Measurements from ENCODE around the gene PPM1M.

The PPM1M gene

DNA sequence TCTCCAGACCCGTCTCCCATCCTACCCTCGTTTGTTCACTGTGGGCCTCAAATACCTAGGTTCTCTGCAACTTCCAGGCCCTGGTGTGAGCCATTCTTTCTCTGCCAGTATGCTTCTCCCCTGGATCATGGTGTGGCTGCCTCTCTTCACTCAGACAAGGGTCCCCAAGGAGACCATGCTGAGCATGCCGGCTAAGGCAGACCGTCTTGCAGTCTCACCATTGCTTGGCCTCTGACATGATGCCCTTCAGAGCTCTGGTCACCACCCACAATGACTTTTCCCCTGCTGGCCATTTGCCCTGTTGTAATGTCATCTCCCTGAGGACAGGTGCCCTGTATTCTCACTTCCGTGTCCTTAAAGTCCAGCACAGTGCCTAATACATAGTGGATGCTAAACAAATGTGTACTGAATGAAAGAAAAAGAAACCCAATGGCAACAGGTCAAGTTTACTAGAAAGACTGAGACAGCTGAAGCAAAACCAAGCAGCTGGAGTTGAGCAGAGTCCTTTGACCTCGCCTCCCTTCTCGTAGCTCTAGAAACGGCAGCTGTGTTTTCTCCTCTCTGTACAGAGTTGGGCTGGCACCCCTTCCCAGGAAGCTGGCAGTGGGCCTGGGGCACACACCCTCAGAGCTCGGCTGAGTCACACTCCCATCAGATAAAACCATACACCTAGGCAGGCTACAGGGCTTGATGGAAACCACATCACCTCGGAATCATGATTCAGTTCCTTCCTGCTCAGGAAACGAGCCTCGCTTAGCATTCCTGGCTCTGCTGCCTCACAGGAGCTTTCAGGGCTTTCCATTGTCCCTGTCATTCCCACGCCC lies 28.8 kb upstream of the PPM1M start:
- DNase-seq, result peak; percentile 57

DNA sequence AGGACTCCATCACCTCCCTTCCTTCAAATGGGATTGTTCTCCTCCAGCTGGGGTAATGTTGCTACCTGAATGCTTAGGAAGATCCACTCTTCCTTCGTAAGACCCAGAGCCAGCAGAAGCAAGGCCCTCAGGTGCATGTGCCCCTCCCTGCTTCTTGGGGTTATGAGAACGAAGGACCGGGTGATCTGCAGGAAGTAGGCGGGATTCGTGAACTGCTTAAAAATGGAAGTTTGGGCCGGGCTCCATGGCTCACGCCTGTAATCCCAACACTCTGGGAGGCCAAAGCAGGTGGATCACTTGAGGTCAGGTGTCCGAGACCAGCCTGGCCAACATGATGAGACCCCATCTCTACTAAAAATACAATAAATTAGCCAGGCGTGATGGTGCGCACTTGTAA lies 28.2 kb upstream of the PPM1M start:
- peak; percentile 28 for DNase-seq

DNA sequence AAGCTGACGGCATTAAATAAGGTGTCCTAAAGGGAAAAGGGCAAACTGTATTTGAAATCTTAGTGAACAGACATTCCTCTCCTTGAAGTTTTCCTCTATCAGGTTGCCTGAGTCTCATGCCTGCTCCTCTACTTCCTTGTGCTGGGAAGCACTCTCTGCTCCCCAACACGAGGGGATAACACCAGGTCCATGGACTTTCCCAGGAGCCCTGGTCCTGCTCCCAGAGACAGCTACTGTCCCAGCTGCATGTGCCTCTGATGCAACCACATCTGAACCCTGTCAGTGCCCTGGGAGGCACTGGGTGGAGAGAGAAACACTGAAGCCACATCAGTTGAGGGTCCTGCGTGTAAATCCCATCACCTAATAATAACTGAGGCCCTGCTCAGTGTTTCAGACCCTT lies 27.5 kb upstream of the PPM1M start:
- DNase-seq, result no peak

DNA sequence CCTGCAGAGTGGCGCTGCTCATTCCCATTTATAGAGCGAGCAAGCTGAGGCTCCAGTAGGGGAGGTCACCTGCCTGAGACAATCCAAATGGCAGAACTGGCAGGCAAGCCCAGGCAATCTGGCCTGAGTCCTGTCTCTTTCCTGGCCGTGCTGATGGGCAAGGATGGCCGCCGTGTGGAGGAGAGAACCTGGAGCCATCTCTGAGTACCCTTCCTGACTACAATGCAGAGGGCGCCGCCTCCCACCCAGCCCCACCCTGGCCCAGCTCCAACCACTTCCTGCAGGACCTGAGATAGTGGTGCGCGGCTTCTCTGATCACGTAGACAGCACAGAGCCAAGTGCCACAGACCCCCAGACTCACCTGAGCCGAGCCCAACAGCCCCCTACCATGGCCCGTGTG lies 27.1 kb upstream of the PPM1M start:
- DNase-seq, result peak; percentile 42

DNA sequence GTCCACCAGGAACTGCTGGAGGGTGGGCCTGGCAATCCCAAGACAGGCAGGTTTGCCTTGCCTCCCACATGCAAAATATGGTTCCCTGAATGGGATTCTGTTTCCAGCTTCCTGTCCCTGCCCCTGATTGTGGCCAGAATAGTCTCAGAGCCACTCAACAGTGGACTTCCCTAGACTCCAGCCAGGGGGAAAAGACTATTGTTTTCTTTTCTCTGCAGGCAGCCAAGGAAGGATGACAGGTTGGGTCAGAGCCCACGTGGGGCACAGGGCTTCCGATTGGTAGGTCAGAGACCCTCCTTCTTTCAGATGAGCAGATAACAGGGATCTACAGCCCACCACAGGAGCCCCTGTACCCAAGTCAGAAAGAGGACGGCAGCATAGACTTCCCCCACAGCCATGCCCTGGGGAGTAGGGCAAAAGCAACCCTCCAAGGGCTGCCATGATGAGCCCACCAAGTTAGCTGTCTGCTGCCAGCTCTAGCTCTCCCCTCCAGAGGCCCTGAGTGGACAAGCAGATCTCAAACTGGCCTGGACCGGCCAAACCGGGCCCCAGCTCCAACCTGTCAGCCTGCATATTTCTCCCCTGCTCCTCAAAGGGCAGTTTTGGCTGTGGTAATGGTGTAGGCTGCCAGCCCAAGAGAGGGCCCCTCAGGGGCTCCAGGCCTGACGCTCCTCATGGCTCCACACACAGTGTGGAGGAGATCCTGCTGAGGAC lies 26.5 kb upstream of the PPM1M start:
- DNase-seq, result no peak

DNA sequence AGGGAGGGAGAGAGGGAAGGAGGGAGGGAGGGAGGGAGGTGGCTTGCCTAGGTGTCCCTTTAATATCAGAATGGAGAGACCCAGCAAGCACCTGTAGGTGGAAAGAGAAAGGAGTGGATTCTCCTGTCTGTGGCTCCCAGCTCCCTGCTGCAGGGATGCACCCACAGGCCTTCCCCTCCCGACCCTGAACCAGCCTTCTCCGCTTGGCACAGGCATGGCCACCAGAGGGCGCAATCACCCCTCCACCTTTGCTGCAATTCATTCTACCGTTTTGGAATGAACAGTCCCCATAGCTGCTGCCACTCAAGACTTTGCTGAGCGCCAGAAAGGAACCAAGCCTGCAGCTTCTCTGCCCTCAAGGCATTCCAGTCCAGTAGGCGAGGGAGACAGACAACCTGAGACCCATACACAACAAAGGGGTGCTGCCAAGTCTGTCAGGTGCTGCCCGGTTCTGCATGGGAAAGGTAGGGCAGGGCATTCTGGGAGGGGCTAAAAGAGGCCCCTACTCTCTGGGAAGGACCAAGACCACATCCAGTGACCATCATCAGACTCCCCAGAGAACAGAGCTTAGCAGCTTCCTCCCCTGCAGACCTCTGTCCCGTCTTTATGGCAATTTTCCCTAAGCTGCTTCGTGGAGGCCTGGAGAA lies 25.1 kb upstream of the PPM1M start:
- DNase-seq, result peak; percentile 94

DNA sequence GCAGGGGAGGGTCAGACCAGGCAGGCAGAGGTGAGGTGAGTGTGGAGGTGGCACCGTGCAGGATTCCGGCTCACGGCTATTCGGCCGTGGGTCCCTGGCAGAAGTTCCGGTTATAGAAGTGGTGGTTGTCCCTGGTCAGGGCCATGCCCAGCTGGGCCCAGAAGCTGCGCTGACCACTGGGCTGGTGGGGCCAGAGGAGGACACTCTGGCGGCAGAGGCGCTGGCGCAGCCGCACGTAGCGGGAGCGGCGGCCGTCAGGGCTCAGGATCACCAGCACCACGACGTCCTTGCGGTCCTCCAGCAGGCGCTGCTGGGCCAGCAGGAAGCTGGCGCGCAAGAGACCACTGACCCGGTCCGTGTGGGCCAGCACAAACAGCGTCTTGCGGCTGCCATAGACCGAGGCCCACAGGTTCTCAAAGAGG lies 24.4 kb upstream of the PPM1M start:
- no peak for DNase-seq

DNA sequence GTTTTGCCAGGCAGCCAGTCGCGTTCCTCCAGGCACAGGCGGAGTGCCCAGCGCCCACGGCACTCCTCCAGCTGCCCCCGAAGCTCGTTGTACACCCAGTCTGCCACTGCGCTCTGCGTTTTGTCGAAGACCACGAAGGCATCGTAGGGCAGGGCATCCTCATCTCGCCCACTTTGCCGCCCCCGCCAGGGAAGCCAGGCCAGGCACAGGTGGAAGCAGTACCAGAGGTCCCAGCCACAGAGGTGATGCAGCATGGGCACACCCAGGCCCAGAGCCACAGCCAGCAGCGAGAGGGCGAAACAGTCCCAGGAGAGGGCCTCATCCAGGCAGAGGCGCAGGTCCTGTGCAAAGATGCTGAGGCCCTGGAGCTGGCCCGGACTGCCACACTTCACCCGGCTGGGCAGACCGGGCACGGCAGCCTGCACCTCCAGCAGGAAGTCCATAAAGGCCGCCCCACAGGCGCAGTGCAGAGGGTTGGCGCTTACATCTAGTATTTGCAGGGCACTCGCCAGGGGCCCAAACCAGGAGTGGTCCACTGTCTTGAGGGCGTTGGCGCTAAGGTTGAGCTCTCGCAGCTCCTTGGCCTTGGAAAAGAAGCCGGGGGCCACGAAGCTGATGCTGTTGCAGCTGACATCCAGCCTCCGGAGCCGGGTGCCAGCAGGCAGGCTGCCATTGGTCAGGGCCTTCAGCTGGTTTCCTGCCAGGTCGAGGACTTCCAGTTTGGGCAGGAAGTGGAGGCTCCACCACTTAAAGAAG lies 23.8 kb upstream of the PPM1M start:
- peak; percentile 57 for DNase-seq

DNA sequence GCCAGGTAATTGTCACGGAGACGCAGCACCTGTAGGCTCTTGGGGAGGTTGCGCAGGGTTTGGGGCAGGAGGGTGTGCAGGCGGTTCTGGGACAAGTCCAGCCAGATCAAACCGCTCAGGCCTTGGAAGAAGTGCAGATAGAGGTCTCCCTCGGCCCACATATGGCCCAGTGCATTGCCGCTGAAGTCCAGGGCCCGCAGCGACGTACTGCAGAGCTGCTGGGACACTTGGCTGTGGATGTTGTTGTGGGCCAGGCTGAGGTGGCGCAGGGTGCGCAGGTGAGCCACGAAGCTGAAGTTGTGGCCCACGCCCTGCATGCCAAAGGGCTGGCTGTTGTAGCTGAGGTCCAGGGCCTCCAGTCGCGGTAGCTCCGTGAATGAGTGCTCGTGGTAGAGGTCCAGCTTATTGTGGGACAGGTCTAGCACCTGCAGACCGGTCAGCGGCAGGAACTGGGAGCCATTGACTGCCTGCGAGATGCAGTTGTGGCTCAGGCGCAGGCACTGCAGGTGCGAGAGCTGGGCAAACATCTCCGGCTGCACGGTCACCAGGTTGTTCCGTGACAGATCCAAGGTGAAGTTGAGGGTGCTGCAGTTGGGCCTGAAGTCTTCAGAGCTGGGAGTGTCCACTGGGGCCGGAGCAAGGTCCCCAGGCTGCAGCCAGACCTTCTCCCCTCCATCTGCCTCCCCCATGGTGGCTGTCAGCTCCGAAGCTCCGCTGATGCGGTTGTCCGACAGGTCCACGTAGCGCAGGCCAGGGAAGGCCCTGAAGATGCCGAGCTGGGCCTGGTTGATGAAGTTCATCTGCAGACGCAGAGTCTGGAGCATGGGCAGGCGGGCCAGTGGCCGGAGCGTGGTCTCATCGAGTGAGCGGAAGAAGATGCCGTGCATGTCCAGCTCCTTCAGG lies 23.0 kb upstream of the PPM1M start:
- DNase-seq, result no peak

DNA sequence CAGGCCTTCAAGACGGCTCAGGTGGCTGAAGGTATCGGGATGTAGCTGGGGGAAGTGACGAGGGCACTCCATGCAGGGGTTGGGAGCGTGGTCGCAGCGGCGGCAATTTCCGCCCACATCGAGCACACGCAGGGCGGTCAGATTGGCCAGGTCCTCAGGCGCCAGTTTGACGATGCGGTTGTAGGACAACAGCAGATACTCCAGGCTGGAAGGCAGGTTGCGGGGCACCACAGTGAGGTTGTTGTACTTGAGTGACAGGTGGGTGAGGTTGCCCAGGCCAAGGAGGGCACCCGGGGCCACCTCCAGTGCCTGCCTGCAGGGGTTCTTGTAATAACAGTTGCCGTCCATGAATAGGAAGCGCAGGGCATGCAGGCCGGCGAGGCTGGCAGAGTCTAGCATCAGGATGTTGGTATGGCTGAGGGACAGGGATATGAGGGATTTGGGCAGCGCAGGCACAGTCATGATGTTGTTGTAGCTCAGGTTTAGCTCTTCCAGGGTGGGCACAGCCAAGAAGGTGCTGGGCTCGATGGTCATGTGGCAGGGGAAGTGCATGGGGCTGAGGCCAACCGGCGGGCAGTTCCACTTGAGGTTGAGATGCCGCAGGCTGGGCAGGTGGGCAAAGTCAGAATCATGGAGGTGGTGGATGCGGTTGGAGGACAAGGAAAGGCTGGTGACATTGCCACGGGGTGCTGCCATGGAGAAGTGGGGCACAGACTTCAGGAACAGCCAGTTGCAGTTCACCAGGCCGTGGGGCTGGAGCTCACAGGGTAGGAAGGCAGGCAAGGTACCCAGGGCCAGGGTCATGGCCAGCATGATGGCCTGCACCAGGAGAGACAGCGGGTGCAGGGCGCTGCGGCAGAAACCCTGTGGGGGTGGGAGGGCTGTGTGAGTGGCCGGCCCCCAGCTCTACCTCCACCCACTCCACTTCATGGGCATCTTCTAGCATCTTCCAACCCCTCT lies 21.8 kb upstream of the PPM1M start:
- DNase-seq, result no peak

DNA sequence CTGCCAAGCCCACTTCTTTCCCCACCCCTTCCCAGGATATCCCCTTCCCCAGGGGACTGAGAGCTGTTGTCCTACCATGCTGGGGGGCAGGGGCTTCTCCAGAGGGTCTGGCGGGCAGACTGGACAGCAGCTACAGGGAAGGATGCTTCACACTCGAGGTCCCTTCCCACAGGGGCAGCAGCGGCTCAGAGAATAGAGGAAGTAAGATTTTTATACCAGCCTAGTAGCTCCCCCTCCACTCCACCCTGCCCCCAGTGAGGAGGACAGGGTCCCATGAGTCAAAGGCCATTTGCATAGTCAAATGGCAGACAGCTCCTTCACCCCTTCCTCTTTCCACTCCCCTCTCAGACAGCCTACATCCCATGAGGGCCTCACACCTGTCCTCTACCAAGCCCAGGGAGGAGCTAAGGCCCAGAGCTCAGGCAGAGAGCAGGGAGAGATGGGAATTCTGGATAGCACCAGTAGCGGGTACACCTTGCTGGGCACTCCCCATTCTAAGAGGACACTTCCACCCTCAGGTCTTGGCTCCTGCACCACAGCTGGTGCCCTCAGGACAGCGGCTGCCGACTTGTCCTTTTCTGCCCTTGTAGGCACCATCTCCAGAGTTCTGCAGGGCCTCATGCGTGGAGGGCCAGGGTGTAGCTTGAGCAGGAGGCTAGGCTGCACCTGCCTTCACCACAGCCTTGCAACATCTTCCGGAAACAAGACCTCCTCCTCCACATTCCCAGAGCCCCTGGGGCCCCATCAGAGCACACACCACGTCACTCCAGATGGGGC lies 19.9 kb upstream of the PPM1M start, which contains the start of gene TLR9:
TSS of gene TLR9 (minus strand) at position 194 of the 777 bp plus-strand sequence. CDS start at position 78, 116 bp downstream.
- peak; percentile 52 for DNase-seq

DNA sequence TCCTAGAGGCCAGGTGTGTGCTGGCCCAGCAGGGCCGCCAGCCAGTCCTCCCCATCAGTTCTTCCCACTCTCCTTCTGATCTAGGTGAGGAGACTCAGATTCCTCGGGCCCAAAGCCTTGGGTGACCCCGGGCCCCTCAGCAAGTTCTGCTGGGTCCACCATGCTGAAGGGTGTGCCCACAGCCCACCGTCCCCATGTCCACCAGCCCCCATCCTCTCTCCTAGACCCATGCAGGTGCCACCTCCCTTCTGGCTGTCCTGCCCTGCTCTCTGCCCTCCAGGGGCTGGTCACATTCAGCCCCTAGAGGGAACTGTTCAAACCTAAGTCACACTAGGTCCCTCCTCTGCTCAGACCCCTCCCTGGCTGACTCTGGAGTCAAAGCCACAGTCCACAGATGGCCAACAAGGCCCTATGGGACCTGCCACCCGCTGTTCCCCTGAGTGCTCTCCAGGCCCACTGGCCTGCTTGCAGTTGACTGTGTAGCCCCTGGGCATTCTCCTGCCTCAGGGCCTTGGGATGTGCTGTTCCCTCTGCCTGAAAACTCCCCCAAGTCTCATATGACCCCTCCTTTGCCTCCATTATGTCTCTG lies 19.2 kb upstream of the PPM1M start:
- DNase-seq, result no peak

DNA sequence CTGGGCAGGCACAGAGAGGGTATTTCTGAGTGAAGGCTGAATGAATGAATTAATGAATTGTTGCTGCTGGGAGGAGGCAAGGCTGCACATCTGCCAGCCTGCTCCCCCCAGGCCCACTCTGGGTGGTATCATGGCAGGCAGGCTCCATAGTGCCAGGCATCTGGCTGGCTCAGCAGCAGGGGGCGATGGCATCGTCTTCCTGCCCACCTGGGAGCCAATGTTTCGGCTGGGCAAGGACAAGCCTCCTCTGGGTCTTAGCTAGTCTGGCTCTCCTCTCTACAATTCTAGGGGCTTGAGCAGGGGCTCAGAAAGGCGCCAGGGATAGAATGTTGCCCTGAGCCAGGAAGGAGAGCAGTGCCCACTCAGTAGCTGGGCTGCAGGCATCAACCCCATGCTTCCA lies 18.4 kb upstream of the PPM1M start:
- no peak for DNase-seq

DNA sequence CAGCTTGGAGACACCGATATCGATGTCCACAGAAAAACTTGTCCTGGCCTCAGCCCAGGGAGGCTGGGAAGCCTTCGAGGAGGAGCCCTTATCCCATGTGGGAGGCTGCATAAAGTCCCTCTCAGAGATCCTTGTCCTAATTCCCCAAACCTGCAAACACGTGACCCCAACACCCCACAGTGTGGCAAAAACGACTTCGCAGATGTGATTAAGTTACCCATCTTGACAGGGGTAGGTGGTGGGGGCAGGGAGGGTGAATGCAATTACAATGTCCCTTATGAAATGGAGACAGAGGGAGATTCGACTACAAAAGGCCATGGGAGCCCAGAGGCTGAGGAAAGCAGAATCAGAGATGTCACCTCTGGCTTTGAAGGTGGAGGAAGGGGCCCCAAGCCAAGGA lies 17.8 kb upstream of the PPM1M start:
- no peak for DNase-seq

DNA sequence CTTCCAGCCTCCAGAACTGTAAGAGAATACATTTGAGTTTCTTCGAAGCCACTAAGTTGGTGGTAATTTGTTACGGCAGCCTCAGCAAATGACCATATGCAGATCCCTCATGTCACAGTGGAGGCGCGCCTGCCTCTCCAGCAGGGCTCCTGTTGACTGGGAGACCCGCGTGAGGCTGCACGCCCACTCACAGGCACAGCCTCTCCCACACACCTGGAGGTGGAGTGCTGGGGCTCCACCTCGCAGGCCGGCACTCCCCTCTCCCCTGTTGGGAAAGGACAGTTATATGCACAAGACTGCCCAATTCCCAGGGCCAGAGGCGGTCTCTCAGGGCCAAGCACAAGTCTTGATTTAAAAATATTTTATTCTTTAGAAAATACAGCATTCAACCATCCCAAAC lies 17.3 kb upstream of the PPM1M start:
- no peak for DNase-seq

DNA sequence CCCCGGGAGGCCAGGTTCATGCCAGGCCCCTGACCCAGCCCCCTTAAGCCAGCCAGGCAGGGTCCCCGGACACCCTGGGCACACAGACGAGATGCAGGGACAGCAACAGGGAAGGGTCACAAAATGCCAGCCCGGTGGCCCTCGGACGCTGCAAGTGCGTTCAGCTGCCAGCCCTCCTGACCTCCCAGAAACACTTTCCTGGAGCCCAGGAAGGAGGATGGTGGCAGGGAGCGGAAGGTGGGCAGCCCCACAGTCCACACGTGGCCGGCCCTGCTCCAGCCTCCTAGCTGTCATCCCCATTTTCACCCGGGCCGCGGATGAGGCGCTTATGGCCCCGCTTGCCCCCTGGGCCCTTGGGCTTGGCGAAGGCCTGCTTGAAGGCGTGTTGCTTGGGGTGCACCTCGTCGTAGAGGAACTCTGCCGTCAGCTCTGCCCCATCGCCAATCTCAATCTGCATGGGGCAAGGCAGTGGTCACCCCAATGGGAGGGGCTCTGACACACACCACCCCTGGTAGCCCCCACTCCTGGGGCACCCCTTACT lies 16.7 kb upstream of the PPM1M start:
- DNase-seq, result no peak

DNA sequence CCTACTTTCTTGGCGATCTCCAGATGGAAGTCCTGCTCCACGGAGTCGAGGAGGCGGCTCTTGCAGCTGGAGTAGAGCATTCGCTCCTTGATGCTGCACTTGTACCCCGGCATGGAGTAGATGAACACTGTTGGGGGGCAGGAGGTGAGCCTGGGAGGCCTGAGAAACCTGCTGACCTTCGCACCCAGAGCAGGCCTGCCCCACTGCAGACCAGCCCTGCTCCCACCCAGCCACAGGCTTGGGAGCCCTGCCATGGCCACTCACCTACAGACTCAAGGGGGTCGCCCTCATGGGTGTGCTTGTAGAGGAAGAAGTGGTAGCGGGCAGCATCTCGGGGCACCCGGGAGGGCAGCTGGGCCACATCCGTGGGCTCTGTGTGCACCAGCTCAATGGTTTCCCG lies 15.9 kb upstream of the PPM1M start:
- DNase-seq, result no peak

DNA sequence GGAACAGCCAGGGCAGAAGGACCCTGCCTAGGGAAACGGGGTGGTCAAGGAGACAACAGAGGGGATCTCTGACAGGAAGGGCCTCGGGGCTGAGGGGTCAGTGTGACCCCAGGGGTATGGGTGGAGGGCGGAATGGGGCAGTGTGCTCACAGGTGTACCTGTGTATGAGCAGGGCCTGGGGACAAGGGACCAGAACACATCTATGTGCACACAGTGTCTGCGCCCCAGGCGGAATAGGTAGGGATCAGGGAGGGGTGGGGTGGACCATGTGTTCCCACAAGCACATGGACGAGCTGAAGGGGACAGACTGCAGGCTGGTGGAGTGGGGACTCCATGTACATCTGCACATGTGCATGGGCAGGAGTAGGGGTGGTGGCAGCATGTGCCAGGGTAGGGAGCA lies 15.1 kb upstream of the PPM1M start:
- DNase-seq, result no peak

DNA sequence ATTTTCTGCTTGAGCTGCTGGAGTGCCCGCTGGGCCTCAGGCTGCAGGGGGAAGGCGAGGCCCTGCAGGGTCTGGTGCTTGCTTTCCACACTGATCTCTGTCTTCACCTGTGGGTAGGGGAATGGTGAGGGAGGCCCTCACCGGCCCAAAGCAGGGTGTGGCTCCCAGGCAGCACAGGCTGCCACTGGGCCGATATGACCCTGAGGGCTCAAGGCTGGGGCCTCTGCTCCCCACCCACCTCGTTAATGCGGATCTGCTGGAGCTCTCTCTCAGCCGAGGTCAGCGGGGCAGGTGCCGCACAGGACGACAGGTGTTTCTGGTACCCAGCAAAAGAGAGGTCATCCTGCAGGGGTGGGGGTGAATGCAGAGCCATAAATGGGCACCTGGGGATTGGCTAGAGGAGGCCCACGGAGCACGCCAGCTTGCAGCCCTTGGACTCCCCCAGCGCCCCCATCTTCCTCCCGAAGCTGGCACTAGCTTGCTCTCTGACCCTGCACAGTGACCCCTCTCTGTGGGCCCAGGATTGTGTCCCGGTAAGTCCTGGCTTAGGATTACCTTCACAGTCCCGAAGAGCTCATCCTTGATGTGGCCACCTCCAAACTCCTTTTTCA lies 14.6 kb upstream of the PPM1M start:
- no peak for DNase-seq

Data from activated CD4-positive, alpha-beta T cell treated with anti-CD3 and anti-CD28 coated beads for 48 hours (primary cell).